ENCODE results near the gene FAM135A. TPM values are rescaled to one million over a fixed set of nuclear protein-coding genes. Genes with fewer than 3 reads are reported as not detected.

The FAM135A gene
- polyA plus RNA-seq (ENCODE audit: insufficient read length), result 34.8 TPM
- long read RNA-seq, donor 1, partial matches to known transcripts, result 0 of 1 reads
- long read RNA-seq, donor 1, other reads (novel, unspliced or antisense), result 0 of 1 reads
- long read RNA-seq, donor 2, full-length matches to known transcripts, result 1 of 1 reads
- long read RNA-seq, donor 2, partial matches to known transcripts, result 0 of 1 reads
- long read RNA-seq, donor 2, other reads (novel, unspliced or antisense), result 0 of 1 reads
- long read RNA-seq, donor 3, partial matches to known transcripts, result 5 of 5 reads
- long read RNA-seq, donor 3, other reads (novel, unspliced or antisense), result 0 of 5 reads
- long read RNA-seq, donor 4, result 0 reads
- long read RNA-seq, donor 5, result 0 reads
- long read RNA-seq, donor 6, result 0 reads
- long read RNA-seq, donor 7, partial matches to known transcripts, result 0 of 1 reads
- long read RNA-seq, donor 7, other reads (novel, unspliced or antisense), result 0 of 1 reads
- long read RNA-seq, donor 8, result 0 reads

GRCh38 chr6:70413114-70413991 is at the start of gene FAM135A:
Gene FAM135A, plus strand, starts transcription at chr6:70413508. Its CDS starts 14,835 bp downstream, at chr6:70428343.
- DNase-seq, result peak; percentile 100

GRCh38 chr6:70363741-70364493 is 49.4 kb upstream of the FAM135A start:
- no peak for DNase-seq

GRCh38 chr6:70369332-70369950 is 43.9 kb upstream of the FAM135A start:
- DNase-seq, result peak; percentile 49

GRCh38 chr6:70370496-70370895 is 42.8 kb upstream of the FAM135A start:
- DNase-seq, result no peak

- peak; percentile 66 for DNase-seq
These were observed 41.7 kb upstream of the FAM135A start for GRCh38 chr6:70371454-70372105.

- no peak for DNase-seq
These were observed 38.1 kb upstream of the FAM135A start for GRCh38 chr6:70375166-70375565.

- no peak for DNase-seq
These were observed 37.4 kb upstream of the FAM135A start for GRCh38 chr6:70375882-70376281.

GRCh38 chr6:70376628-70377027 is 36.7 kb upstream of the FAM135A start:
- no peak for DNase-seq

GRCh38 chr6:70377372-70377771 is 35.9 kb upstream of the FAM135A start:
- DNase-seq, result no peak

- no peak for DNase-seq
These were observed 33.8 kb upstream of the FAM135A start for GRCh38 chr6:70379473-70380013.

GRCh38 chr6:70380252-70380651 is 33.1 kb upstream of the FAM135A start:
- DNase-seq, result no peak

- no peak for DNase-seq
These were observed 32.4 kb upstream of the FAM135A start for GRCh38 chr6:70380771-70381416.

GRCh38 chr6:70381417-70381782 is 31.9 kb upstream of the FAM135A start:
- no peak for DNase-seq

GRCh38 chr6:70385901-70386300 is 27.4 kb upstream of the FAM135A start:
- DNase-seq, result no peak

GRCh38 chr6:70388814-70389213 is 24.5 kb upstream of the FAM135A start:
- DNase-seq, result no peak

- no peak for DNase-seq
These were observed 24.0 kb upstream of the FAM135A start for GRCh38 chr6:70389261-70389660.

GRCh38 chr6:70390067-70390466 is 23.2 kb upstream of the FAM135A start:
- DNase-seq, result no peak

- DNase-seq, result no peak
These were observed 21.8 kb upstream of the FAM135A start for GRCh38 chr6:70391492-70391891.

GRCh38 chr6:70394518-70395300 is 18.6 kb upstream of the FAM135A start:
- no peak for DNase-seq

- DNase-seq, result no peak
These were observed 18.0 kb upstream of the FAM135A start for GRCh38 chr6:70395301-70395672.
